HCT116 (cell line): ENCODE results near the gene NDUFAF2. TPM values are rescaled to one million over a fixed set of nuclear protein-coding genes. Genes with fewer than 3 reads are reported as not detected.

Source experiments
- ATAC-seq: fragments of 200-7000 bp; cut with Tn5 transposase; 2 replicates; pipeline ENCODE4 v1.9.1; 2020; ENCODE audit warnings: mild to moderate bottlenecking, moderate library complexity
- BruUV-seq: library from RNA; stranded (reverse); fragments of 400-500 nt; replicated peaks from 2 replicates; lab custom pipeline; 2021; lab: Mats Ljungman, UMichigan
- CTCF ChIA-PET: fragments of 300-600 bp; sonication (Branson Sonifier 250); formaldehyde crosslinking; loops from one replicate; lab custom pipeline; 2021; ENCODE audit warnings: antibody characterized with exemption; lab: Charles Lee
- POLR2A ChIA-PET: fragments of 300-600, 350-600 bp; sonication (Branson Sonifier 250); formaldehyde crosslinking; loops from one replicate; lab custom pipeline; 2021; ENCODE audit warnings: antibody characterized with exemption; lab: Charles Lee
- RAD21 ChIA-PET, 2 experiments: fragments of 300-600 bp; sonication (Branson Sonifier 250); formaldehyde crosslinking; loops; one replicate each; lab custom pipeline; 2023; ENCODE audit warnings: low total read pairs in 2 of 2; ENCODE audit not compliant: uncharacterized antibody in 2 of 2, unreplicated experiment in 2 of 2, low non-redundant PET in 1 of 2; lab: Charles Lee
- DNase-seq: peaks from one replicate; pipeline ENCODE4 v3.0.0-alpha.2; 2010; ENCODE audit warnings: low read depth, low spot score
- H2AFZ ChIP-seq: fragments of 200-600 bp; shearing (Covaris generic), sonication (generic); 2 replicates; pipeline ENCODE4 v1.6.1; 2017; ENCODE audit warnings: low read depth, mixed run types, mixed read lengths, antibody characterized with exemption, low read length; ENCODE audit not compliant: poor library complexity, severe bottlenecking
- H3K27ac ChIP-seq: 2 replicates; pipeline ENCODE4 v1.5.1; 2012; ENCODE audit warnings: low read depth, low read length
- H3K27me3 ChIP-seq: fragments of 200-600 bp; sonication (generic); 2 replicates; pipeline ENCODE4 v1.6.1; 2016; ENCODE audit warnings: mixed run types, low read length, mixed read lengths; ENCODE audit not compliant: insufficient read depth
- H3K36me3 ChIP-seq, 2 experiments: fragments of 200-500 bp in 1 of 2; fragments of 200-600 bp in 1 of 2; sonication (Bioruptor generic) in 1 of 2; sonication (generic) in 1 of 2; 2 replicates each; pipeline versions ENCODE4 v1.5.1 to v1.6.1; 2014 to 2016; ENCODE audit warnings: low read length in 2 of 2, inconsistent platforms in 1 of 2, mixed read lengths in 1 of 2, mixed run types in 1 of 2; ENCODE audit not compliant: insufficient read depth in 2 of 2, control insufficient read depth in 1 of 2
- H3K4me1 ChIP-seq, 2 experiments: fragments of 200-600 bp in 1 of 2; sonication (generic) in 1 of 2; 2 replicates each; pipeline versions ENCODE4 v1.5.1 to v1.6.1; 2012 to 2017; ENCODE audit warnings: low read length in 2 of 2, inconsistent platforms in 1 of 2, mild to moderate bottlenecking in 1 of 2, mixed read lengths in 1 of 2, mixed run types in 1 of 2, moderate library complexity in 1 of 2; ENCODE audit not compliant: insufficient read depth in 2 of 2, control insufficient read depth in 1 of 2
- H3K4me2 ChIP-seq: fragments of 200-600 bp; sonication (generic); 2 replicates; pipeline ENCODE4 v1.6.1; 2017; ENCODE audit warnings: mixed run types, low read length, mixed read lengths
- H3K4me3 ChIP-seq, 2 experiments: fragments of 200-600 bp in 1 of 2; sonication (generic) in 1 of 2; replicated peaks in 1 of 2; 2 replicates each; pipeline ENCODE4 v1.5.1; 2011 to 2016; ENCODE audit warnings: low read length in 2 of 2, control low read depth in 1 of 2, low read depth in 1 of 2, mild to moderate bottlenecking in 1 of 2, mixed read lengths in 1 of 2, mixed run types in 1 of 2
- H3K79me2 ChIP-seq: fragments of 200-600 bp; sonication (generic); 2 replicates; pipeline ENCODE4 v1.6.1; 2017; ENCODE audit warnings: mild to moderate bottlenecking, mixed run types, low read length, moderate library complexity, mixed read lengths; ENCODE audit not compliant: insufficient read depth
- H3K9ac ChIP-seq: fragments of 200-600 bp; sonication (generic); 2 replicates; pipeline ENCODE4 v1.6.1; 2016; ENCODE audit warnings: low read length, mixed read lengths
- H3K9me2 ChIP-seq: fragments of 200-600 bp; sonication (generic), shearing (Covaris generic); 2 replicates; pipeline ENCODE4 v1.6.1; 2017; ENCODE audit warnings: mixed run types, mild to moderate bottlenecking, moderate library complexity; ENCODE audit not compliant: insufficient read depth
- H3K9me3 ChIP-seq, 2 experiments: fragments of 200-500 bp in 1 of 2; fragments of 200-600 bp in 1 of 2; sonication (Bioruptor generic) in 1 of 2; sonication (generic) in 1 of 2; 2 replicates each; pipeline ENCODE4 v1.6.1; 2014 to 2017; ENCODE audit warnings: low read length in 2 of 2, mixed read lengths in 2 of 2, inconsistent platforms in 1 of 2, low read depth in 1 of 2, mild to moderate bottlenecking in 1 of 2, mixed run types in 1 of 2, moderate library complexity in 1 of 2; ENCODE audit not compliant: control insufficient read depth in 1 of 2, insufficient read depth in 1 of 2
- H4K20me1 ChIP-seq: fragments of 200-600 bp; sonication (generic), shearing (Covaris generic); 2 replicates; pipeline ENCODE4 v1.6.1; 2017; ENCODE audit warnings: mixed run types, mild to moderate bottlenecking, moderate library complexity; ENCODE audit not compliant: insufficient read depth
- CBX3 ChIP-seq: IDR thresholded peaks from 2 replicates; pipeline ENCODE4 v1.6.1; 2012; ENCODE audit warnings: low read depth
- CEBPB ChIP-seq: IDR thresholded peaks from 2 replicates; pipeline ENCODE4 v1.6.1; 2012; ENCODE audit warnings: low read depth
- EZH2 ChIP-seq: fragments of 200-600 bp; sonication (generic); IDR thresholded peaks from 2 replicates; pipeline ENCODE4 v1.6.1; 2017; ENCODE audit warnings: antibody characterized with exemption, mixed run types
- EZH2phosphoT487 ChIP-seq: fragments of 200-600 bp; IDR thresholded peaks from 2 replicates; pipeline ENCODE4 v1.6.1; 2018; ENCODE audit warnings: antibody characterized with exemption, borderline replicate concordance
- FOSL1 ChIP-seq: IDR thresholded peaks from 2 replicates; pipeline ENCODE4 v1.6.1; 2012; ENCODE audit warnings: low read depth
- POLR2AphosphoS5 ChIP-seq: IDR thresholded peaks from 2 replicates; pipeline ENCODE4 v1.6.1; 2011; ENCODE audit warnings: mild to moderate bottlenecking, low read depth, low read length, moderate library complexity
- RAD21 ChIP-seq: IDR thresholded peaks from 2 replicates; pipeline ENCODE4 v1.6.1; 2012; ENCODE audit warnings: low read depth, mild to moderate bottlenecking
- SIN3A ChIP-seq: IDR thresholded peaks from 2 replicates; pipeline ENCODE4 v1.6.1; 2012; ENCODE audit warnings: low read depth
- SP1 ChIP-seq: IDR thresholded peaks from 2 replicates; pipeline ENCODE4 v1.6.1; 2012; ENCODE audit warnings: low read depth
- YY1 ChIP-seq: IDR thresholded peaks from 2 replicates; pipeline ENCODE4 v1.6.1; 2011; ENCODE audit warnings: low read length, low read depth, moderate library complexity, mild to moderate bottlenecking; ENCODE audit not compliant: insufficient replicate concordance; ENCODE audit errors: extremely low read depth
- ZFX ChIP-seq: fragments of 450-650 bp; IDR thresholded peaks from 2 replicates; pipeline ENCODE4 v1.6.1; 2017
- ZNF274 ChIP-seq: fragments of 200-500 bp; sonication (Bioruptor generic); IDR thresholded peaks from 2 replicates; pipeline ENCODE4 v1.6.1; 2014; ENCODE audit warnings: mild to moderate bottlenecking, low read depth, low read length, inconsistent platforms
- intact Hi-C: fragments of 100-400 bp; cut with micrococcal nuclease; formaldehyde crosslinking; loops from 2 replicates; pipeline ENCODE4 v1.10.0; 2022
- total RNA-seq: library from RNA; stranded (reverse); gene quantifications from one replicate; pipeline ENCODE4 v1.2.1, GENCODE V29; 2021; ENCODE audit not compliant: unreplicated experiment
- TF ChIP-seq, protein P1 (sequence below), 3 experiments: fragments of 200-600 bp in 1 of 3; sonication (generic) in 1 of 3; IDR thresholded peaks in 2 of 3; conservative IDR thresholded peaks in 1 of 3; 2 replicates each; pipeline ENCODE4 v1.5.1; 2012 to 2017; ENCODE audit warnings: low read depth in 2 of 3, low read length in 2 of 3, antibody characterized with exemption in 1 of 3, borderline replicate concordance in 1 of 3, control low read depth in 1 of 3, mild to moderate bottlenecking in 1 of 3, mixed read lengths in 1 of 3, mixed run types in 1 of 3, moderate library complexity in 1 of 3; ENCODE audit not compliant: insufficient read depth in 1 of 3
- TF ChIP-seq, protein P2 (sequence below): IDR thresholded peaks from 2 replicates; pipeline ENCODE4 v1.6.1; 2012

NDUFAF2 gene
- total RNA-seq, 1 experiment from 2014 or later, result 36.9 TPM

DNA sequence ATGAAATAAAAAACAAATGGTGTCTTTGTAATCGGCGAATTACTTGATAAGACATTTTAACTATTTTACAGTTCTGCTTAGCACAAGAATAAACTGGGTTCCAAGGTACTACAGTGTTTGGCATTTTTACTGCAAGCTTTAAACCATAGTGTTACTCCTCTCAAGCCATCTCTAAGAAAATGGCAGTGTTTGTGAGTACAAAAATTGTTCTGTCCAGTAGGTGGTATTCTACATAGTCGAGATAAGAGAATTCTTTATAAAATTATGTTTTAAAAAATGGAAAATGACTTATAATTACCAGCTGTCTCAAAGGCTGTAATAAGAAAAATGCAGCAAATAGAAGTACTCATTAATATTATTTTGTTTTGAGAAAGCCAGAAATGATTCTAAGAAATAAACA is 214.1 kb downstream of the NDUFAF2 start:
- ChIA-PET POLR2A (no interaction called here), RAD21 (no interaction called here), CTCF (no interaction called here)
- intact Hi-C loops, result no loop called here
- no TSS peak for BruUV-seq
- H3K27me3 ChIP-seq, result no peaks in the 10 kb centered on the region
- H3K9me3 ChIP-seq, result no peaks in the 10 kb centered on the region
- H3K79me2 ChIP-seq, result peaks cover 66% of the 10 kb centered on the region
- no peak overlapping the region for H2AFZ ChIP-seq
- ATAC-seq (no peak), DNase-seq (no peak)
- no peak overlapping the region for H3K9ac ChIP-seq
- no peaks in the 10 kb centered on the region for H4K20me1 ChIP-seq
- no peak for TF ChIP-seq YY1
- TF ChIP-seq, protein P1, sequence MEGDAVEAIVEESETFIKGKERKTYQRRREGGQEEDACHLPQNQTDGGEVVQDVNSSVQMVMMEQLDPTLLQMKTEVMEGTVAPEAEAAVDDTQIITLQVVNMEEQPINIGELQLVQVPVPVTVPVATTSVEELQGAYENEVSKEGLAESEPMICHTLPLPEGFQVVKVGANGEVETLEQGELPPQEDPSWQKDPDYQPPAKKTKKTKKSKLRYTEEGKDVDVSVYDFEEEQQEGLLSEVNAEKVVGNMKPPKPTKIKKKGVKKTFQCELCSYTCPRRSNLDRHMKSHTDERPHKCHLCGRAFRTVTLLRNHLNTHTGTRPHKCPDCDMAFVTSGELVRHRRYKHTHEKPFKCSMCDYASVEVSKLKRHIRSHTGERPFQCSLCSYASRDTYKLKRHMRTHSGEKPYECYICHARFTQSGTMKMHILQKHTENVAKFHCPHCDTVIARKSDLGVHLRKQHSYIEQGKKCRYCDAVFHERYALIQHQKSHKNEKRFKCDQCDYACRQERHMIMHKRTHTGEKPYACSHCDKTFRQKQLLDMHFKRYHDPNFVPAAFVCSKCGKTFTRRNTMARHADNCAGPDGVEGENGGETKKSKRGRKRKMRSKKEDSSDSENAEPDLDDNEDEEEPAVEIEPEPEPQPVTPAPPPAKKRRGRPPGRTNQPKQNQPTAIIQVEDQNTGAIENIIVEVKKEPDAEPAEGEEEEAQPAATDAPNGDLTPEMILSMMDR (IDR thresholded peaks at IDR 0.05 in 2 of 3, conservative IDR thresholded peaks at IDR 0.05 in 1 of 3; ENCODE audit: borderline replicate concordance in 1 of 3, insufficient read depth in 1 of 3, low read depth in 2 of 3, low read length in 2 of 3), result 0 out of 6 replicates have a peak, but pooled peaks of 1 of the 3 experiments have one; percentile 6
- peaks cover 0 to 16% of the 10 kb centered on the region in 2 experiments; a peak in 2 of 4 replicates for H3K4me1 ChIP-seq
- H3K9me2 ChIP-seq, result no peaks in the 10 kb centered on the region
- no peak overlapping the region for H3K4me2 ChIP-seq
- H3K27ac ChIP-seq, result no peak overlapping the region
- H3K36me3 ChIP-seq, result peaks cover 31% of the 10 kb centered on the region in 2 experiments; a peak in 3 of 4 replicates
- no peak overlapping the region for H3K4me3 ChIP-seq

DNA sequence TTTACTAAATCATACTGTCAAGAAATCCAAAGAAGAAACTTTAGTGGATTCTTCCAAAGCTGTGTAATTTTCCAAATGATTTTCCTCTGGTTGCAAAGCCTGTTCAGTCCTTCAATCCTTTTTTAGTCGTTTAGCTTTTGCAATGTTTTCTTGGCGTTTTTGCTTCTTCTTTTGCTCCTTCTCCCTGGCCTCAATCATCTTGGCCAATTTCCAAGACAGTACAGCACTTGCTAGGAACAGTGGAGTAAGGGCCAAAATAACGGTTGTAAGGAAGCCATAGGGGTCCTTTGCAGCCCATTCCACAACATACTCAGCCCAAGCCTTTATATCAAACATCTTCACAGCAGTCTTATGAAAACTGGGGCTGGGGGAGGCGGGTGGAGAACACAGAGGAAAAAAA is 214.8 kb downstream of the NDUFAF2 start:
- H3K4me2 ChIP-seq, result no peak overlapping the region
- ATAC-seq, result no peak
- no peak overlapping the region for H3K4me3 ChIP-seq
- no peaks in the 10 kb centered on the region for H4K20me1 ChIP-seq
- RAD21 ChIA-PET, result no interaction called here
- no peak for DNase-seq
- H3K4me1 ChIP-seq, result peaks cover 0 to 16% of the 10 kb centered on the region in 2 experiments; a peak in 2 of 4 replicates
- no peak overlapping the region for H3K9ac ChIP-seq
- CTCF ChIA-PET, result no interaction called here
- POLR2A ChIA-PET, result no interaction called here
- no peak overlapping the region for H2AFZ ChIP-seq
- H3K9me3 ChIP-seq, result no peaks in the 10 kb centered on the region
- intact Hi-C loops, result loop anchor here (5.0 kb wide), 2 partner anchors 203 to 482 kb away; no protein-coding TSS in a partner anchor
- TF ChIP-seq ZFX, result no peak
- TF ChIP-seq, protein P2, sequence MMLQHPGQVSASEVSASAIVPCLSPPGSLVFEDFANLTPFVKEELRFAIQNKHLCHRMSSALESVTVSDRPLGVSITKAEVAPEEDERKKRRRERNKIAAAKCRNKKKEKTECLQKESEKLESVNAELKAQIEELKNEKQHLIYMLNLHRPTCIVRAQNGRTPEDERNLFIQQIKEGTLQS, result no peak
- TF ChIP-seq YY1, result no peak
- no peak for TF ChIP-seq FOSL1
- no peak for TF ChIP-seq SP1
- TF ChIP-seq RAD21, result no peak
- TF ChIP-seq SIN3A, result no peak
- no peak for TF ChIP-seq CBX3
- no peak for TF ChIP-seq ZNF274
- TF ChIP-seq CEBPB, result no peak
- TF ChIP-seq EZH2phosphoT487, result no peak
- TF ChIP-seq, protein P1 (IDR thresholded peaks at IDR 0.05 in 2 of 3, conservative IDR thresholded peaks at IDR 0.05 in 1 of 3; ENCODE audit: borderline replicate concordance in 1 of 3, insufficient read depth in 1 of 3, low read depth in 2 of 3, low read length in 2 of 3), result no peak
- TF ChIP-seq POLR2AphosphoS5, result no peak
- no peak for TF ChIP-seq EZH2
- H3K79me2 ChIP-seq, result peaks cover 70% of the 10 kb centered on the region
- no peaks in the 10 kb centered on the region for H3K9me2 ChIP-seq
- peaks cover 31% of the 10 kb centered on the region in 2 experiments; a peak in 3 of 4 replicates for H3K36me3 ChIP-seq
- BruUV-seq, result no TSS peak
- H3K27me3 ChIP-seq, result no peaks in the 10 kb centered on the region
- H3K27ac ChIP-seq, result no peak overlapping the region
